ENCODE data around the gene TMEM131L.
"Not testable (repeated sequence)": the region's sequence is repeated elsewhere in the genome, so short reads cannot be mapped to it uniquely, and the experiment has no call there.

Gene TMEM131L

DNA sequence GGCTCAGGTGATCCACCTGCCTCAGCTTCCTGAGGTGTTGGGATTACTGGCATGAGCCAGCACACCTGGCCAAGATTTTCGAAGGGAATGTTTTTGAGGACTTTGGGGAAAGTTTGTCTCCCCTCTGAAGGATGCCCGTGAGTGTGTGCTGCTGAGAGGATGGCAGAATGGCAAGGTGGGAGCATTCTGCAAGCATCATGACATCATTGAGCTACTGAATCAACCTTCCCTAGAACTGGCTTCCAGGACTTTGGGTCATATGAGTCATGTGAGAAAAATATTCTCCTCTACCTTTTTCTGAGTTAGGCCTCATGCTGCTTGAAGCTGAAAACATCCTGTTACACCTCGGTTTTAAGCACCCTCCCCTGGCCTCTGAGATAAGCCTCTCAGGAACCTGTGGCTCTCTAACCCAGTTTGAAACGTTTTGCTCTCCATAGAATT, 31.0 kb downstream of the TMEM131L start:
- no peaks in the 10 kb centered on the region for H3K27me3 Mint-ChIP-seq (ENCODE audit: low read depth)
- H3K4me1 Mint-ChIP-seq (ENCODE audit: low read depth), result peaks cover 75% of the 10 kb centered on the region
- peaks cover 26% of the 10 kb centered on the region for H3K36me3 Mint-ChIP-seq (ENCODE audit: low read depth)
- H3K4me3 Mint-ChIP-seq, result peak overlapping the region; percentile 77
- DNase-seq (ENCODE audit: low spot score), result peak; percentile 66
- peak overlapping the region; percentile 79 for H3K27ac Mint-ChIP-seq
- H3K9me3 Mint-ChIP-seq, result no peaks in the 10 kb centered on the region

DNA sequence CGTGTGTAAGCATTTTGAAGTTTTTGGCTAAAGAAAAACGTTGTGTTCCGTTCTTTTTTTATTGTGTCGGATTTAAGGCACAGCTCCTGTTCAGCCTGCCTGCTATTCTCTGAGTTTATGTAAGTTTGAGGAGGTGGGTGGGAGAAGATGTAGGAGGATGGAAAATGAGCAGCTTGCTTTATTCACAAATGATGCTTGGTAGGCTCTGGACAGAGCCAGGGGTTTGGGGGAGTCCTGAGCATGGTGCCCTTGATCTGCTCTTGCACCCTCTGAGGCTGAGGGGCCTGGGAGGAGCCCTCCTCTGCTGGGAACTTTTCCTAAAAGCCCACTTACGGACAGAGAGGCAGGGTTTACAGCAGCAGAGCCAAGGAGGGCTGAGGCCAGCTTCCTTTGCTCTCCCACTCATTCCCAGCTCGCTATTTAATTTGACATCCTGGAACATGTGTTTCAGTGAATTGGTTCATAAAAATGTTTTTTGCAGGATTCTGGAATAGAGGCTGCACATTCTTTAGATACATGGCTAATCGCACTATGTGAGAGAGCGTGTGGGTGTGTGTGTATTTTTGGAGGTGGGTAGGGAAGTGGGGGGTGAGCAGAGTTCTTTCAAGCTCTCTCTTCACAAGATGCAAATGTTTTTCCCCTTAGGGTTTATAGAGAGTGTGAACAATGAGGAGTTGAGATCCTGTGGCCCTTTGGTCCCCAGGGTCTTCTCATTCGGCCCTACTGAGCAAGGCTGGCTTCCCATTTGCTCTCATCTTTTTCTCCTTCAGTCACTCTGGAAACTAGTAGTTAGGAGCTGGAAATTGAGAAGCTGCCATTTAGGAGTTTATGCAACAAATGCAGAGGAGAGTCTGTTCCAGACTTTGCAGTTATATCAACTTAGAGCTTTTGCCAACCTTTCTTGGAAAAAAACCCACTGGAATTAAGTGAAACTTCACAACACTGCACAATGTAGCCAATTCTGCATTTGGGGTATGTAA, 32.1 kb downstream of the TMEM131L start:
- no peak for DNase-seq (ENCODE audit: low spot score)
- peak overlapping the region; percentile 79 for H3K27ac Mint-ChIP-seq
- peaks cover 29% of the 10 kb centered on the region for H3K36me3 Mint-ChIP-seq (ENCODE audit: low read depth)
- H3K9me3 Mint-ChIP-seq, result no peaks in the 10 kb centered on the region
- H3K4me1 Mint-ChIP-seq (ENCODE audit: low read depth), result peaks cover 78% of the 10 kb centered on the region
- no peaks in the 10 kb centered on the region for H3K27me3 Mint-ChIP-seq (ENCODE audit: low read depth)
- peak overlapping the region; percentile 77 for H3K4me3 Mint-ChIP-seq

DNA sequence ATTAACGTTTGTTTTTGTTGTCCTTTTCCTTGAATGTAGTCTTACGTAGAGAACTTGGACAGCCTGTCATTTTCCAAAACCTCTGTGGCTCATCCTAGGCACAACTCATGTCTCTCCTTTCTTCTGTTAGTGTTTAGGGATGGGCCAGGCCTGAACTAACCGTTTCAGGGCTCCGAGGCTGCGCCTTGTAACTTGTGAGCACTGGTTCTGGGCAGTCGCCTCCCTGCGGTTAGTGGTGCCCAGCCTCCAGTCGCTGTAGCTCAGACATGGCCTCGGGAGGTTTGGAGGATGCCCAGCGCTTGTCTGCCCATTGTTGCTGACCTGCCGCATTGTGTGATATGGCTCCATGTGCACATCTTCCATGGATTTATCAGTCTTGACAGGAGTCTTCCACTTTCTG, 32.8 kb downstream of the TMEM131L start:
- Mint-ChIP-seq H3K27ac (peak overlapping the region; percentile 79), H3K36me3 (ENCODE audit: low read depth) (peaks cover 29% of the 10 kb centered on the region), H3K4me3 (peak overlapping the region; percentile 77), H3K9me3 (no peaks in the 10 kb centered on the region), H3K4me1 (ENCODE audit: low read depth) (peaks cover 75% of the 10 kb centered on the region), H3K27me3 (ENCODE audit: low read depth) (no peaks in the 10 kb centered on the region)
- no peak for DNase-seq (ENCODE audit: low spot score)

DNA sequence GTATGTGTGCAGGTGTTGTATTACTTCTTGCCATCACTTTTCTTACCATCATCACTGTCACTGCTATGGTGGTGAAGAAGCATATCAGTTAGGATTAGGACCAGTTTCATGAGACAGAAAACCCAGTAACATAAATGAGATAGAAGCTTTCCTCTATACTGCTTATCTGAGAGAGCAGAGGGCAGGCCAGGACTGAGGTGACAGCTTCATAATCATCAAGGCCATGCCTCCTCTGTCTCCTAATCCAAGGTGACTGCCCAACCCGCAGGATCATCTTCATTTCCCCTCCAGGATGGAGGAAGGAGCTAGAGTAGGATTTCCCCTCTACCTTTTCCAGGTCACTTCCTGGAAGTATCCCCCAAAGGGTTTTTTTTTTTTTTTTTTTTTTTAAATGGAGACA, 35.4 kb downstream of the TMEM131L start:
- Mint-ChIP-seq H3K27ac (no peak overlapping the region), H3K9me3 (no peaks in the 10 kb centered on the region), H3K4me1 (ENCODE audit: low read depth) (peaks cover 58% of the 10 kb centered on the region), H3K36me3 (ENCODE audit: low read depth) (peaks cover 42% of the 10 kb centered on the region), H3K4me3 (no peak overlapping the region), H3K27me3 (ENCODE audit: low read depth) (no peaks in the 10 kb centered on the region)
- no peak for DNase-seq (ENCODE audit: low spot score)

DNA sequence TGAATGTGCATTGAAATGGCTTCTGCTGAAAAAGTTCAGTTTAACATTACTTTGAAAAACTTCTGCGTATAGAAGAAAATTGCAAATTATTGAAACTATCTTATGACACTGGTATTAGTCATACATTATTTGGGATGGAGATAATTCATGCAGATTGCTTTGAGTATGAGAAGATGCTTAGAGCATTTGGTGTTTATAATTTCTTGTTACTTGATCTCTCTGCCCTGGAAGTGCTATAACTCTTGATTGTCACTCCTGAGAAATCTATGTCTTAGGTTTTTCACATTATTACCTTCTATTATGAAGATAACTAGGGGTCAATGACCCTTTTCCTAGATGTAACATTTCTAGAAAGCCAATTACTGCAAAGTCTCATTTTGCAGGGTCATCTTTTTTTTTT, 36.4 kb downstream of the TMEM131L start:
- Mint-ChIP-seq H3K27me3 (ENCODE audit: low read depth) (no peaks in the 10 kb centered on the region), H3K4me1 (ENCODE audit: low read depth) (peaks cover 56% of the 10 kb centered on the region), H3K4me3 (no peak overlapping the region), H3K36me3 (ENCODE audit: low read depth) (peaks cover 51% of the 10 kb centered on the region), H3K9me3 (no peaks in the 10 kb centered on the region), H3K27ac (no peak overlapping the region)
- DNase-seq (ENCODE audit: low spot score), result no peak

DNA sequence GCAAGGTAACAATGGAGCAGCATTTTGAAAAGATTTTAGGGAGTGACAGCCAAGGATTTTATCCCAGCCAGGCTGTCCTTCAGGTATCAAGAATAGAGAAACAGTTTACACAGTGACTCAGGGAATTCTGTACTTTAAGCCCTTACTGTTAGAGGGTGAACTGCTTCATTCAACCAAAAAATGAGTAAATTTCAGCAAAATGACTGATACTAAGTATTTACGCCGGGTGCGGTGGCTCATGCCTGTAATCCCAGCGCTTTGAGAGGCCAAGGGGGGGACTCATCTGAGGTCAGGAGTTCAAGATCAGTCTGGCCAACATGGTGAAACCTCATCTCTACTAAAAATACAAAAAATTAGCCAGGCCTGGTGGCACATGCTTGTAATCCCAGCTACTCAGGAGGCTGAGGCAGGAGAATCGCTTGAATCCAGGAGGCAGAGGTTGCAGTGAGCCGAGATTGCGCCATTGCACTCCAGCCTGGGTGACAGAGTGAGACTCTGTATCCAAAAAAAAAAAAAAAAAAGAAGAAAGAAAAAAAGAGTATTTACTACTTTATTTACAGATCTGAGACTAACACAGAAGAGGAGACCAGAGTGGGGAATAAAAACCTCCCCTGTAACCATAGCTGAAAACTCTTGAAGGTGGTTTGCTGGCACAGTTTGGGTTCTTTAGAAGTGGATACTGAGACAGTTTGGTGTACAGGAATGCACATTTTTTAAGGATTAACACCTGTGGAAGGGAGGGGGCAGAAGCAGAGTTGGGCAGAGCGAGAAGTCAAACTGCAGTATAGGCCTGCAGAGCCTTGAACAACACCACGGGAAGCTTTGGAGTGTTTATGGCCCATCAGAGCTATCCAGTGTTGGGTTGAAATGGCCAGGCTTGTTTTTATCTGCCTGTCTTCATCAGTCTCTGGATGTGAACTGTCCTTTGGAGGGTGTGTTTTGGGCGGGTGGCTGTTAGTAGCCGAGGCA, 40.5 kb downstream of the TMEM131L start:
- Mint-ChIP-seq H3K9me3 (no peaks in the 10 kb centered on the region), H3K4me3 (no peak overlapping the region), H3K27ac (peak overlapping the region; percentile 57), H3K36me3 (ENCODE audit: low read depth) (peaks cover 59% of the 10 kb centered on the region), H3K27me3 (ENCODE audit: low read depth) (no peaks in the 10 kb centered on the region), H3K4me1 (ENCODE audit: low read depth) (peaks cover 28% of the 10 kb centered on the region)
- no peak for DNase-seq (ENCODE audit: low spot score)

DNA sequence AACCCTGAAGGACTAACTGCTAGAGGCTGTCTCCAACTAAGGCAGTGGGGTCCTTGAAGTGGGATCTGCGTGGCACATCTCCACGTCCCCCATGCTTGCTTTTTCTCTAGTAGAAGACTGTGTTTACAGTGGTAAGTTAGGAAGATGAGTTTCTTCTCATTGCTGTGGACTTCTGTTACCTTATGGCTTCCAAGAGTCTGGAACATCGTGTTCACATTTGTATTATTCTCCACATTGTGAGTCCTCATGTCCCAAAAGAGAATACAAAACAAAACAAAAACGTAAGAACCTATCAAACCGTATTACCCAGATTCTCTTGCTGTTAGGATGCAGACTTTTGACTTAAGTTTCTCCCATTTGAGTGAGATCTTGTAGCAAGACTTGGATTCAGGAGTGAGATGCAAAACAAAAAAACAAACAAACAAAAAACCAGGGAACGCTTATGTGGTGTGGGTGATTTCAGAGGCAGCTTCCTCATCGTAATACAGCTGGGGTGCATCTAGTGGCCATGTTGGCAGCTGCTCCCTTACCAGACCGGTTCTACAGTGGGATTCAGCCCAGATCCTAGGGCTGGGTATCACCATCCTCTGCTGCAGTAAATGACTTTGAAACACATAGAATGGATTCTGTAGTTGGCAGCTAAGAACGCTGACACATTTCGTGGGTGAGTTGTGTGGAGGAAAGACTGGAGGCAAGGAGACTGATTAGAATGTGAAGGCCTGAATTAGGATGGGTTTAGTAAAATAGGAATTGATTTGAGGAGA, 41.3 kb downstream of the TMEM131L start:
- Mint-ChIP-seq H3K36me3 (ENCODE audit: low read depth) (peaks cover 61% of the 10 kb centered on the region), H3K4me3 (no peak overlapping the region), H3K27me3 (ENCODE audit: low read depth) (no peaks in the 10 kb centered on the region), H3K27ac (no peak overlapping the region), H3K4me1 (ENCODE audit: low read depth) (peaks cover 31% of the 10 kb centered on the region), H3K9me3 (no peaks in the 10 kb centered on the region)
- DNase-seq (ENCODE audit: low spot score), result no peak

DNA sequence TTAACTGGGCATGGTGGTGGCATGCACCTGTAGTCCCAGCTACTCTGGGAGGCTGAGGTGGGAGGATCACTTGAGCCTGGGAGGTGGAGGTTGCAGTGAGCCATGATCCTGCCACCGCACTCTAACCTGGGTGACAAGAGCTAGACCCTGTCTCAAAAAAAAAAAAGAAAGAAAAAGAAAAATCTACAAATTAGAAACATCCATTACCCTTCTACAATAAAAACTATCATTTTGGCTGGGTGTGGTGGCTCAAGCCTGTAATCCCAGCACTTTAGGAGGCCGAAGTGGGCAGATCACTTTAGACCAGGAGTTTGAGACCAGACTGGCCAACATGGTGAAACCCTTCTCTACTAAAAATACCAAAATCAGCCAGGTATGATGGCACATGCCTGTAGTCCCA, 43.1 kb downstream of the TMEM131L start:
- not testable (repeated sequence) for H3K27ac Mint-ChIP-seq; DNase-seq (ENCODE audit: low spot score); H3K9me3 Mint-ChIP-seq; H3K27me3 Mint-ChIP-seq (ENCODE audit: low read depth); H3K4me3 Mint-ChIP-seq
- H3K36me3 Mint-ChIP-seq (ENCODE audit: low read depth), result peaks cover 62% of the 10 kb centered on the region
- peaks cover 30% of the 10 kb centered on the region for H3K4me1 Mint-ChIP-seq (ENCODE audit: low read depth)

DNA sequence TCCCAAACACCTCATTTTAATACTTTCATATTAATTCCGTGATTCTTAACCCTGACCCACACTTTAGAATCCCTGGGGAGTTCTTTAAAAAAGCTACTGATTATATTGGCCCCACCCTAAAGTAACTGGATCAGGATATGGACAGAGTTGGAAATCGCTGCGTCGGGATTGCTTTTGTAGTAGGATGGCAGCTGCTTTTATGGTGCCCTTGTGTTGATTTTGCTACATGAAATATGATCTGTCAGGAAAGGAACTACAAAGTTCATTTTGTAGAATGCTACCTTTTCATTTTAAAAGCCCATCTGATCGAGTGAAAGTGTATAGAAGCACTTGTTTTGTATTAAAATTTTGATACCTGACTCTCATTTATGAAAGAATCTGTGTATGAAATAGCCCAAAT, 43.6 kb downstream of the TMEM131L start:
- Mint-ChIP-seq H3K9me3 (no peaks in the 10 kb centered on the region), H3K27ac (no peak overlapping the region), H3K4me1 (ENCODE audit: low read depth) (peaks cover 29% of the 10 kb centered on the region), H3K36me3 (ENCODE audit: low read depth) (peaks cover 59% of the 10 kb centered on the region), H3K4me3 (no peak overlapping the region), H3K27me3 (ENCODE audit: low read depth) (no peaks in the 10 kb centered on the region)
- DNase-seq (ENCODE audit: low spot score), result no peak

DNA sequence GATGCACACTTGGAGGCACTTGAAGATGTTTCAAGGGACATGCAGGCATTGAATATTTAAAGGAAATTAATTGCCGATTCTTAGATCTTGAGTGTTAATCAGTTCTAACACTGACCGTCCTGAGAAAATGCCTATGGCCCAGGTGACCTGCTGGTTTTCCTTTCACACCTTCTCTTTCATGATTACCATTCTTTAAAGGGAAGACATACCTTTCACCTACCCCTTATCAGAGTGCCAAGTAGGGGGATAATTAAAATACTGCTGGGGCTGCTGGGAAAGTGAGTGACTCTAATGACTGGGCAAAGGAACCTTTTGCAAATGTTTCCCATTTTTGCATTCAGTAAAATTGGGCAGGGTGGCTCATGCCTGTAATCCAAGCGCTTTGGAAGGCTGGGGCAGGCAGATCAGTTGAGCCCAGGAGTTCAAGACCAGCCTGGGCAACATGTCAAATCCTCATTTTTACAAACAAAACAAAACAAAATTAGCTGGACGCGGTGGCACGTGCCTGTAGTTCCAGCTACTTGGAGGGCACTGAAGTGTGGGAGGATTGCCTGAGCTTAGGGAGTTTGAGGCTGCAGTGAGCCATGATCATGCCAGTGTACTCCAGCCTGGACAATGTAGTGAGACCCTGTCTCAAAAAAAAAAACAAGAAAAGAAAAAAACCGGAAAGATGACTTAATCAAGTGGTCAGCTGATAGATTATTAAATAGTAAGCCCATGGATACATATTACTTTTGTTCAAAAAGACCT, 44.3 kb downstream of the TMEM131L start:
- Mint-ChIP-seq H3K4me3 (no peak overlapping the region), H3K27ac (no peak overlapping the region), H3K36me3 (ENCODE audit: low read depth) (peaks cover 60% of the 10 kb centered on the region)

DNA sequence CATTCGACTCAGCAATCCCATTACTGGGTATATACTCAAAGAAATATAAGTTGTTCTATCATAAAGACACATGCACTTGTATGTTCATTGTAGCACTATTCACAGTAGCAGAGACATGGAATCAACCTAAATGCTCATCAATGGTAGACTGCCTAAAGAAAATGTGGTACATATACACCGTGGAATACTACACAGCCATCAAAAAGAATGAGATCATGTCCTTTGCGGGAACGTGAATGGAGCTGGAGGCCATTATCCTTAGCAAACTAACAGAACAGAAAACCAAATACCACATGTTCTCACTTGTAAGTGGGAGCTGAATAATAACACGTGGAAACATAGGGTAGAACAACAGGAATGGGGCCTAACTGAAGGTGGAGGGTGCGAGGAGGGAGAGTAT, 44.9 kb downstream of the TMEM131L start:
- no peak overlapping the region for H3K27ac Mint-ChIP-seq

More for the DNA sequence above, 44.3 kb downstream of the TMEM131L start:
- Mint-ChIP-seq H3K9me3 (no peaks in the 10 kb centered on the region), H3K4me1 (ENCODE audit: low read depth) (peaks cover 34% of the 10 kb centered on the region), H3K27me3 (ENCODE audit: low read depth) (no peaks in the 10 kb centered on the region)
- no peak for DNase-seq (ENCODE audit: low spot score)

DNA sequence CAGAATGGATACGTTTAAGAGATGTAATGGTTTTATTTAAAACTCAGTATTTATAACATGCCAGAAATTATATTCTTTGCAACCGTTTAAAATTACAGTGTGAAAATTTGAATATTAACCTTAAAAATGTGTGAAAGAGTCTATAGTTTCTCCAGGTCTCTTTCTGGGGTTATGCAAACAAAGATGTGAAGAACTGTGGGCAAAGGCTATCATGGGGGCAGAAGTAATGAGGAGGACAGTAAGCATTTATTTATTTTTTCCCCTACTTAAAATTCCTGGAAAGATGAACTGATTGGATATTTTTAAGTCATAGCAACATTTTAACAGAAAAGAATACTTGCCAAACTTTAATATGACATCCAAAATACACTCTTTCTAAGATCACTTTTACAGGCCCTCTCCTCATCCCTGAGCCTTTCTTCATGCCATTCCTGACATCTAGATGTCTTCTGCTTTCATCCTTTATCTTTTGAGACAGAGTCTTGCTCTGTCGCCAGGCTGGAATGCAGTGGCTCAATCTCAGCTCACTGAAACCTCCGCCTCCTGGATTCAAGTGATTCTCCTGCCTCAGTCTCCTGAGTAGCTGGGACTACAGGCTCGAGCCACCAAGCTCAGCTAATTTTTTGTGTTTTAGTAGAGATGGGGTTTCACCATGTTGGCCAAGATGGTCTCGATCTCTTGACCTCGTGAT, 46.1 kb downstream of the TMEM131L start:
- Mint-ChIP-seq H3K9me3 (no peaks in the 10 kb centered on the region), H3K27ac (no peak overlapping the region), H3K4me1 (ENCODE audit: low read depth) (peaks cover 30% of the 10 kb centered on the region), H3K4me3 (no peak overlapping the region), H3K27me3 (ENCODE audit: low read depth) (no peaks in the 10 kb centered on the region), H3K36me3 (ENCODE audit: low read depth) (peaks cover 49% of the 10 kb centered on the region)
- DNase-seq (ENCODE audit: low spot score), result no peak

More for the DNA sequence above, 44.9 kb downstream of the TMEM131L start:
- H3K4me3 Mint-ChIP-seq, result no peak overlapping the region
- H3K4me1 Mint-ChIP-seq (ENCODE audit: low read depth), result peaks cover 33% of the 10 kb centered on the region
- peaks cover 53% of the 10 kb centered on the region for H3K36me3 Mint-ChIP-seq (ENCODE audit: low read depth)
- no peak for DNase-seq (ENCODE audit: low spot score)
- H3K9me3 Mint-ChIP-seq, result no peaks in the 10 kb centered on the region
- H3K27me3 Mint-ChIP-seq (ENCODE audit: low read depth), result no peaks in the 10 kb centered on the region

Data from T-helper 2 cell treated with Interferon-gamma antibody and Interleukin-4, amounts not matched to agents 5 μg/mL and 100 μg/mL, for 36 hours (primary cell).